Endothelial cell of umbilical vein (primary cell): ENCODE data around the gene NHERF2. TPM values are rescaled to one million over a fixed set of nuclear protein-coding genes. Genes with fewer than 3 reads are reported as not detected.

Experiments
- BruUV-seq: library from RNA; stranded (reverse); fragments of 400-500 nt; replicated peaks from 2 replicates; lab custom pipeline; 2021; lab: Mats Ljungman, UMichigan
- CTCF ChIA-PET: fragments of 300-600, 350-600 bp; sonication (Branson Sonifier 250); formaldehyde crosslinking; loops from one replicate; lab custom pipeline; 2021; ENCODE audit warnings: antibody characterized with exemption, inconsistent platforms; lab: Charles Lee
- POLR2A ChIA-PET: fragments of 300-600, 350-600 bp; sonication (Branson Sonifier 250); formaldehyde crosslinking; loops from one replicate; lab custom pipeline; 2021; ENCODE audit warnings: antibody characterized with exemption, inconsistent platforms; lab: Charles Lee
- DNase-seq: peaks from one replicate; pipeline ENCODE4 v3.0.0-alpha.2; 2011; ENCODE audit warnings: low read depth, low spot score
- FAIRE-seq: peaks from 2 replicates; lab custom pipeline; 2011; peaks lifted over from hg19 to GRCh38; lab: Jason Lieb, UNC
- H2AFZ ChIP-seq: 2 replicates; pipeline ENCODE4 v1.6.0; 2012; ENCODE audit warnings: low read depth, low read length, control low read depth, inconsistent platforms
- H3K27ac ChIP-seq: 2 replicates; pipeline ENCODE4 v1.5.1; 2011; ENCODE audit warnings: low read depth, mild to moderate bottlenecking, control low read depth, low read length, moderate library complexity; ENCODE audit not compliant: insufficient read depth
- H3K27me3 ChIP-seq, 2 experiments: 2 replicates each; pipeline versions ENCODE4 v1.6.0 to v1.6.1; 2011; ENCODE audit warnings: low read length in 2 of 2, mixed read lengths in 1 of 2; ENCODE audit not compliant: control insufficient read depth in 2 of 2, insufficient read depth in 2 of 2
- H3K36me3 ChIP-seq, 2 experiments: 2 replicates in 1 of 2; 3 replicates in 1 of 2; pipeline ENCODE4 v1.5.1; 2011; ENCODE audit warnings: low read length in 2 of 2, mild to moderate bottlenecking in 1 of 2, moderate library complexity in 1 of 2; ENCODE audit not compliant: control insufficient read depth in 2 of 2, insufficient read depth in 2 of 2; ENCODE audit errors: extremely low read depth in 1 of 2
- H3K4me1 ChIP-seq: 3 replicates; pipeline ENCODE4 v1.5.1; 2011; ENCODE audit warnings: mild to moderate bottlenecking, low read length; ENCODE audit not compliant: control insufficient read depth, insufficient read depth; ENCODE audit errors: extremely low read depth
- H3K4me2 ChIP-seq: 2 replicates; pipeline ENCODE4 v1.6.1; 2011; ENCODE audit warnings: low read length, control low read depth, mixed read lengths; ENCODE audit not compliant: insufficient read depth
- H3K4me3 ChIP-seq, 3 experiments: fragments of 200-600 bp in 1 of 3; sonication (generic), shearing (Covaris generic) in 1 of 3; replicated peaks in 1 of 3; 2 replicates each; pipeline ENCODE4 v1.5.1; 2011 to 2016; ENCODE audit warnings: control low read depth in 3 of 3, low read length in 3 of 3, mild to moderate bottlenecking in 2 of 3, inconsistent platforms in 1 of 3, low read depth in 1 of 3, moderate library complexity in 1 of 3; ENCODE audit not compliant: insufficient read depth in 1 of 3
- H3K79me2 ChIP-seq: 2 replicates; pipeline ENCODE4 v1.6.0; 2012; ENCODE audit warnings: low read length, inconsistent platforms; ENCODE audit not compliant: control insufficient read depth, insufficient read depth
- H3K9ac ChIP-seq: replicated peaks from 2 replicates; pipeline ENCODE3; 2011; ENCODE audit warnings: low read length, control low read depth; ENCODE audit not compliant: insufficient read depth; ENCODE audit errors: extremely low read depth
- H3K9me1 ChIP-seq: replicated peaks from 3 replicates; pipeline ENCODE4 v1.6.0; 2011; ENCODE audit warnings: mild to moderate bottlenecking, low read length; ENCODE audit not compliant: control insufficient read depth, insufficient read depth; ENCODE audit errors: extremely low read depth
- H3K9me3 ChIP-seq: replicated peaks from 2 replicates; pipeline ENCODE4 v1.5.1; 2012; ENCODE audit warnings: low read length, inconsistent platforms; ENCODE audit not compliant: control insufficient read depth, insufficient read depth
- H4K20me1 ChIP-seq: replicated peaks from 2 replicates; pipeline ENCODE3; 2011; ENCODE audit warnings: mild to moderate bottlenecking, low read length; ENCODE audit not compliant: control insufficient read depth, insufficient read depth; ENCODE audit errors: extremely low read depth
- CTCF ChIP-seq, 2 donors: IDR thresholded peaks; 1 replicate in 1 of 2; 2 replicates in 1 of 2; pipeline ENCODE4 v1.5.1; 2011; ENCODE audit warnings: low read length in 2 of 2, mild to moderate bottlenecking in 2 of 2, moderate library complexity in 2 of 2, control low read depth in 1 of 2, inconsistent platforms in 1 of 2, low read depth in 1 of 2; ENCODE audit not compliant: insufficient read depth in 1 of 2; ENCODE audit errors: extremely low read depth in 1 of 2
- EZH2 ChIP-seq: IDR thresholded peaks from 2 replicates; pipeline ENCODE4 v1.6.1; 2012; ENCODE audit warnings: borderline replicate concordance, low read depth, mild to moderate bottlenecking, moderate library complexity, low read length, inconsistent platforms; ENCODE audit not compliant: severe bottlenecking
- FOS ChIP-seq: IDR thresholded peaks from 2 replicates; pipeline ENCODE4 v1.6.1; 2011; ENCODE audit warnings: mild to moderate bottlenecking, low read length, moderate library complexity, borderline replicate concordance; ENCODE audit not compliant: insufficient read depth
- GATA2 ChIP-seq: IDR thresholded peaks from 2 replicates; pipeline ENCODE4 v1.7.0; 2011; ENCODE audit warnings: low read depth, mild to moderate bottlenecking, moderate library complexity, mixed read lengths, low read length; ENCODE audit not compliant: insufficient read length, insufficient read depth
- JUN ChIP-seq: IDR thresholded peaks from 2 replicates; pipeline ENCODE4 v1.6.1; 2011; ENCODE audit warnings: borderline replicate concordance, low read depth; ENCODE audit not compliant: insufficient read length, insufficient read depth
- MAX ChIP-seq: IDR thresholded peaks from 2 replicates; pipeline ENCODE4 v1.6.1; 2011; ENCODE audit not compliant: insufficient read depth, insufficient read length
- MYC ChIP-seq: IDR thresholded peaks from one replicate; pipeline ENCODE4 v1.6.1; 2011; ENCODE audit warnings: mild to moderate bottlenecking, low read depth, low read length
- POLR2A ChIP-seq: IDR thresholded peaks from 2 replicates; pipeline ENCODE4 v1.6.1; 2012; ENCODE audit warnings: low read depth, mild to moderate bottlenecking, control low read depth, low read length
- POLR2AphosphoS5 ChIP-seq: IDR thresholded peaks from 2 replicates; pipeline ENCODE4 v1.6.1; 2012; ENCODE audit warnings: low read depth, mild to moderate bottlenecking, control low read depth, low read length, moderate library complexity; ENCODE audit not compliant: insufficient read depth
- dilution Hi-C: fragments of 300-500 bp; cut with MboI; formaldehyde crosslinking; loops from one replicate; pipeline ENCODE4 v1.15.0; 2019; ENCODE audit warnings: low sequenced_read_pairs; ENCODE audit not compliant: extremely low pct_ligation_motif_present
- intact Hi-C: fragments of 100-400 bp; cut with micrococcal nuclease; formaldehyde crosslinking; loops from one replicate; pipeline ENCODE4 v1.10.0; 2022
- polyA plus RNA-seq, 4 experiments: library from polyadenylated mRNA; depleted of rRNA in 3 of 4; stranded (reverse) in 3 of 4; unstranded in 1 of 4; fragments of >200 nt; gene quantifications; 2 replicates each; pipeline versions ENCODE4 v1.2.1 to v1.2.3, GENCODE V29; 2011 to 2012; ENCODE audit warnings: missing spikeins in 1 of 4
- total RNA-seq: library from RNA; stranded (reverse); gene quantifications from 2 replicates; pipeline ENCODE4 v1.2.3, GENCODE V29; 2021

The NHERF2 gene
- total and polyA plus RNA-seq, 2 donors (not counting 3 experiments of a cell fraction or from before 2014, with no cell fraction given): 65.2 to 71.2 TPM

DNA sequence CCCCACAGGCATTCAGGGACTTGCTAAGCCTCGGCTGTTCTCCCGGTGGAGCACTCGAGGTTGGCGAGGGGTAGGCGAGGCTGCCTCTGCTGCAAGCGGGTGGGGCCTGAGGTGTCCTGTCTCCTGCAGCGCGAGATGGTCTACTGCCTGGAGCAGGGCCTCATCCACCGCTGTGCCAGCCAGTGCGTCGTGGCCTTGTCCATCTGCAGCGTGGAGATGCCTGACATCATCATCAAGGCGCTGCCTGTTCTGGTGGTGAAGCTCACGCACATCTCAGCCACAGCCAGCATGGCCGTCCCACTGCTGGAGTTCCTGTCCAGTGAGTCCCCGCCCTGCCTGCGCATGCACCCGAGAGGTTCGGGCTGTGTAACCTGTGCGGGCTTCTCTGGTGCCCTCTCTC is 47.4 kb downstream of the NHERF2 start:
- Histone ChIP-seq H3K9me3 (no peaks in the 10 kb centered on the region), H3K4me1 (no peaks in the 10 kb centered on the region), H3K9me1 (no peaks in the 10 kb centered on the region), H3K36me3 (peaks cover 2 to 44% of the 10 kb centered on the region in 2 experiments), H3K27ac (no peak overlapping the region), H2AFZ (no peak overlapping the region), H3K9ac (no peak overlapping the region), H3K4me3 (no peak overlapping the region), H3K79me2 (no peaks in the 10 kb centered on the region), H4K20me1 (no peaks in the 10 kb centered on the region), H3K27me3 (no peaks in the 10 kb centered on the region), H3K4me2 (no peak overlapping the region)
- no TSS peak for BruUV-seq
- DNase-seq: no peak
- POLR2A ChIA-PET: no interaction called here
- dilution Hi-C loops (no loop called here), intact Hi-C loops (no loop called here)
- CTCF ChIA-PET: interaction anchor here (0.8 to 2.2 kb wide), 3 partner anchors 9 to 66 kb away, joined by 3 to 9 read pairs (median 4); no protein-coding TSS in a partner anchor
- FAIRE-seq: no peak
- TF ChIP-seq MAX (no peak), CTCF (IDR thresholded peaks at IDR 0.05; ENCODE audit: extremely low read depth in 1 of 2, insufficient read depth in 1 of 2, low read depth in 1 of 2, low read length in 2 of 2) (no peak), FOS (no peak), JUN (no peak), POLR2A (no peak), GATA2 (no peak), MYC (no peak), POLR2AphosphoS5 (no peak), EZH2 (no peak)
